SH-SY5Y (cell line): Measurements from ENCODE around the gene NFAM1.

Source experiments
- GATA2 ChIP-seq: IDR thresholded peaks from 2 replicates; pipeline ENCODE4 v1.6.1; 2011; ENCODE audit warnings: mild to moderate bottlenecking, low read depth, low read length
- GATA3 ChIP-seq: IDR thresholded peaks from 2 replicates; pipeline ENCODE4 v1.6.1; 2011; ENCODE audit warnings: low read depth, mild to moderate bottlenecking, low read length, moderate library complexity

The NFAM1 gene

DNA sequence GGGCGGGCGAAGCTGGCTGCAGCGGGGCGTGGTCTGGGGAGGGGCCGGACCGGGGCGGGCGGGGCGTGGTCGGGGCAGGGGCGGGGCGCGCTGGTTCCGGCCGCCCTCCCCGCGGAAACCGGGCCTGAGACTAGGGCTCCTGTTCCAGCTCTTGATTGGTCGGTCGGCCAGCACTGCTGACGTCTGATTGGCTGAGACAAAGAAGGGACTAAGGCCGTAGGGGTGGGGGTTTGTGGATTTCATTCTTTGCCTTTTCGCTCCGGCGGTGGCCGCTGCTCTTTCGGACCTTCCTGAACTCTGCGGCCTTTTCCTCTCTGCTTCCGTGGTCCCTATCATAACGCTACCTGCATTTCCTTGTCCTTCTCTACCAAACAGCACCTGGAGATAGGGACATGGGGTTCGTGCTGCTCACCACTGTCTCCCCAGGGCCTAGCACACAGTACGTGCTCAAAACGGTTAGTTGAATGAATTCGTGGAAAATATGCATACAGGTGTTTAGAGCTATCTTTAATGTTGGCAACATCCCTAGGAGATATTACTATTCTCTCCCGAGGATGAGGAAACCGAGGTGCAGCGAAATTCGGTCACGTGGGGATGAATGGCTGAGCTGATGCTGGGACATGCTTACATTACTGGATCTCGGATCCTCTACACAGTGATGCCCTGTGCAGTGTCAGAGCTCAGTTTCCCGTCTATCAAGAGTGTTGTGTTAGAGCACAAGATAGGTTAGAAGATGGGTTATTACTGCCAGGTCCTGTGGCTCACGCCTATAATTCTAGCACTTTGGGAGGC is 62.8 kb downstream of the NFAM1 start:
- TF ChIP-seq GATA2 = no peak
- TF ChIP-seq GATA3 = no peak

DNA sequence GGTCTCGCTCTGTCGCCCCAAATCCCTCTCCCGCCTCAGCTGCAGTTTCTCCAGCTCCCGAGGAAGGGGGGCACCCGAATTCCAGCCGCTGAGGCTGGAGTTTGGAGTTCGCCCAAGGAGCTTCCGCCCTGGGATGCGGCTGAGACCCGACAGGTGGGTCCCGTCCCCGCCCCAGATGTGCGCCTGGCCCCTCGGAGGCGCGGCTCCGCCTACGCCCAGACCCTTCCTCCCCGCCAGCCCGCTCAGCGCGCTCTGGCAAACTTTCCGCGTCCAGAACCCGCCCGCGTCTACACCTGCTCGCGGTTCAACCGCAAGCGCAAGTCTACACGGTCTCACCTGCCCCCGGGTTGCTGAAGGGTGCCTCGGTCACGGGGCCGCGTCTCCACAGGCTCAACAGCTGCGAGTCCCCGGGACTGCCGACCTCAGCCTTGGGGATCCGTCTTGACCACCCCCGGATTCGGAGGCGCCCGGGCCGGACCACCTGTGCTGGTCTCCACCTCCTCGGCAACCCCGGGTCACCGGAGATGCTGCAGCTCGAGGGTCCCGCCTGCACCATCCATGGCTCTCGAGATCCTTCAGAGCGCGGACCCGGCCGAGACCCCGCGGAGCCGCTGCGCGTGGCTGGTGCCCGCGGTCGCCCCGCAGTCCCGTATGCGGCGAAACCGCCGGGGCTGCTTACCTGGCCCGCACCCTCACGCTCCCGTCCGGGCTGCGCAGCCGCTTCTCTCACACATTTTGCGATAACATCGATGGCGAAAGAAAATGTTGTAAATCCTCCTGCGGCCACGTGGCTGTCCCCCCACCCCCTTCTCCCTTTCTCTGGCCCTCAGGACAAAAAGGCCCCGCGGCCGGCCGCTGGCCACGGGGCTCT is 63.6 kb downstream of the NFAM1 start:
- TF ChIP-seq GATA3 (no peak), GATA2 (peak; percentile 64)

DNA sequence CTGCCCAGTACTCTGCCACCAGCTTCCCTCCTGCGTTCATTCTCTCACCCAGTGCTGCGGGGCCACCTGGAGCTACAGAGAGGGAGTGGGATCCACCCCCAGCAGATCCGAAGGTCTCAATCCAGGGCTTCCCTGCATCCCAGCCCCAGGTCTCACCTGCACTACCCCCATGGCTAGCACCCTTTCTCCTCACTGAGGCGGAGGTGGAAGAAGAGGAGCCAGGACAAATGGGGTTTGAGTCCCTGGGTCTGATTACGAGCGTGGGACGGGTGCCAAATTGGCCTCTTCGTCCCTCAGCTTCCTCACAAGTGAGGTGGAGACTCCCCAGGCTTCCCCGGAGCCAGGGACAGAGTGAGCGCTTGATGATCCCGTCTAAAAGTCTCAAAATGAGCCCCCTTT is 64.2 kb downstream of the NFAM1 start:
- TF ChIP-seq GATA3 (no peak), GATA2 (no peak)

DNA sequence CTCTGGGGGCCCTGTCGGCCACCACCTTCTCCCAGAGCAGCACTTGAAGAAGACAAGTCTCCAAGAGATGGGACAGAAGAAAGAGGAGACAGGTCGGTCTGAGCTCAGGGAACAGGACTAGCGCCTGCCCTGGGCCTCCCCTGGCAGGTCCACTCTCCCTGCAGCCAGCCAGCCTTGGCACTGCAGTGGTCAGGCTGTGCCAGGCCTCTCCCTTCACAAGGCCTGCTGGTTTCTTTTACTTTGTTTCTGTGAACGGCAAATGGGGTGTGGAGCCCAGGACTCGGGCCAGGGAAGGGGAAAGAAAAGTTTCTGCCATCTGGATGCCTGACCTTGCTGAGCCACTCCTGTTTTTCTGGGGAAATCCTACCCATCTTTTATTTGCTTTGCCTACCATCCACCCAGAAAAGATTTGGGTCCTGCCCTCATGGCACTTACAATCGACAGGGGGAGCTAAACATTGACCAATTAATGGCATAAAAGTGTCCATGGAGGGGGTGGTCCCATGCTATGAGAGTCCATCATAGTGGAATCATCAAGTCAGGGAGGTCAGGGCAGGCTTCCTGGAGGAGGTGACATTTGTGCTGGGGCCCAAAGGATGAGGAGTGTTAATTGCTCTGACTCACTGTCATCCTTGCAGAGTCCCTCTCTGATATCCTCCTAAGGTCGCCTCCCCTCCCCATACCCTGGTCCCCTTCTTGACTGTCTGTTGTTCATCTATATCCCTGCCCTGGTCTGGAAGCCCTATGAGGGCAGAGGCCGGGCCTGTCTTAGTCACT is 65.2 kb downstream of the NFAM1 start:
- TF ChIP-seq GATA3 (no peak), GATA2 (no peak)

DNA sequence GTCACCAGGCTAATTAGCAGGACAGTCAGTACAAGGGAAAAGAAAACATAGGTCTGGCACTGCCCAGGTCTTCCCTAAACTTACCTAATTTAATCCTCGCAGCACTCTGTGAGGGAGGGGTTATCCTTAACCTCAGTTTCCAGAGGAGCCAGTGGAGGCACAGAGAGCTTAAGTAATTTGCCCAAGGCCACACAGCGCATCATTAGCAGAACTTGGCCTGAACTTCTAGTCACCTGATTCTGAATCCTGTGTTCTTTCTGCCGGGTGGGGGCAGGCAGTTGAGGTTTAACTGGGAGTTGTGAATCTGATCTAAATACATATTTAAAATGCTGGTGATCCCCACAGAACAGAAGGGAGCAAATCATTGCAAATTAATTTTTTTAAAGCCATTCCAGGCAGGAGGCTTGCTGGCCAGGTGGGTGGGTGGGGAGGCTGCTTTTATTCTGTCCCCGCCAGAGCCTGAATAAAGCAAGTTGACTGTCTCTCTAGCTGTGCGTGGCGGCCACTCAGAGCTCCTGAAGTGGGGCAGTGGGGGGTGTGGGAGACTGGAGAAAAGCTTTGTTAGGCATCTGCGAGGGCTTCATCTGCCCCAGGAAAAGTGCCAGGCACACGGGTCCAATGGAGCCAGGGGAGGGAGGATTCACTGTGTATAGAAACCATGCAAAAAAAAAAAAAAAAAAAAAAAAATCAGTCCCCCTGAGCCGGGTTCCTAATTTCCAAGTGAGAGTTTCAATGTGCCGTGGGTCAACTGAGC is 66.1 kb downstream of the NFAM1 start:
- no peak for TF ChIP-seq GATA3
- no peak for TF ChIP-seq GATA2

DNA sequence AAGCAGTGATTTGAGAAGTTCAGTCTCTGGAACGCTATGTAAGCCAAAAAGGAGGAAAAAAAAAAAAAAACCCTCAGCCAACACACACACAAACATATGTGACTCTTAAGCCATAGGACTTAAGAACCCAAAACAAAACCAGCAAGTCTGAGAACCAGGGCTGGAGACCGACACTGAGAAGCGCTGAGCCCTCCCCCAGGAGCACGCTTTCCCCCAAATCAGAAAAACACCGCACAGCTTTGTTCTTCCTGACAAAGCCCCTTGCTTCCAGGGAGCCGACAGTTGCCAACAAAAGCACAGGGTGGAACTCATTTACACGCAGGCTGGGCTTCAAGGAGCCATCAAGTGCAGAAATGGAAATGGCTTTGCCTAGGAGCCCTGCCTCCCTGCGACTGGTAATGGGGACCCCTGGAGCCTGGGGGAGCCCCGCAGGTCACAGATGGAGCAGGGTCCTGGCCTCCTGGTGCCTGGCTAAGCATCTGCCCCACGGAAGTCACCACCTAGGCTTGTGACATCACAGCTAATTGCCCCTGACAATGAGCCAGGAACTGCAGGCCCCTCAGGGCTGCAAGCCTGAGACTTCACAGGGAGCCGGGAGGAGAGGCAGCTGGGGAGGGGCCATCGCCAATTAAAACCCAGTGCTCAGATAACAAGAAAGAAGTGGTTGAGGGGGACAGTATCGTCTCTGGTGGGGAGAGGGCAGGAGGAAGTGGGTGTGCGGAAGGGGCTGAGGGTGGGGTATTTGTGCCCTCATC is 66.9 kb downstream of the NFAM1 start:
- no peak for TF ChIP-seq GATA2
- no peak for TF ChIP-seq GATA3

DNA sequence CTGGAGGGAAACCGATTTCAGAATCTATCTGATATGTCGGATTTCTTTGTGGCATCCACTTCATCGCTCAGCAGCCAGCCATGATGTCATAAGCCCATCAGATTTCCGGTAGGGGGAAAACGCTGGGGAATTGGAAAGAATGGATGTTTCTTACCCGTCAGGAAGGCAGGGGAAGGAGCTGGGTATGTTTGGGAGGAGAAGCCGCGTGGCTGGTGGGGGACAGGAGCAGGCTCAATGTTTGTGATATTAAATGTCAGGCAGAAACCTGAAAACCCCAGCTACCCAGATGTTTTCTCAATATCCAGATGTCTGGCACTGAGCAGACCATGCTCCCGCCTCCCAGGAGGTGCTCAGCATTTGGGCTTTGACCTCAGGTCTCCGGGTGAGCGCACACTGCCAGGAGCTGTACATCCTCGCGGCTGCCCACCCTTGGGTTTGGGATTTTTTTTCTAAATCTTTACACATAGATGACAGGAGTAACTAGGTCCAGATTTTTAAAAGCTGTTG is 67.5 kb downstream of the NFAM1 start:
- no peak for TF ChIP-seq GATA2

DNA sequence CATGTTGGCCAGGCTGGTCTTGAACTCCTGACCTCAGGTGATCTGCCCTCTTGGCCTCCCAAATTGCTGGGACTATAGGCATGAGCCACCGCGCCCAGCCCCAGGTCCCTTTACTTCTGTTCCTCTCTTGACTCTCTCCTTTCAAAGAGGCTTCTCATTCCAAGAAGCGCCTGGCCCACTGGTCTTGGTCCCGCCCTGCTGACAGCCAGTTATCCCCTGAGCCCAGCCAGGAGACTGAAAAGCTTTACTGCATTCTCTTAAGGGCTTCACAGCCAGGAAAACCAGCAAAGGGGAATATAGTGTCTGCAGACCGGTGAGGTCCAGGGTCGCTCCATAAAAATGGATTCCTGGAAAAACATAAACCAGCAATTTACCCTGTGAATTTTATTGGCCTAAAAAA is 68.3 kb downstream of the NFAM1 start:
- TF ChIP-seq GATA3 (no peak), GATA2 (no peak)

DNA sequence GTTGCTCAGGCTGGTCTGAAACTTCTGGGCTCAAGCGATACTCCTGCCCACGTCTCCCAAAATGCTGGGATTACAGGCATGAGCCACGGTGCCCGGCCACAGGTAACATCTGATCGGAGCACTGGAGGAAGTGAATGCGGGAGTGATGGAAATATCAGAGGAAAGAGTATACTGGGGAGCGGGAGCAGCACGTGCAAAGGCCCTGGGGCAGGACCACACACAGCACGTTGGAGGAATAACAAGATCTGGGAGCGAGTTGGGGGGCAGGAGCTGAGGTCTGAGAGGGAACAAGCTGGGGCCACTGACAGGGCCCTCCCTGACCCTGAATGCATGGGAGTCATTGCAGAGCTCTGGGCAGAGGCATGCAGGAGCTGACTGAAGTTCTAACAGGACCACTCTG is 70.7 kb downstream of the NFAM1 start:
- TF ChIP-seq GATA2 (no peak), GATA3 (no peak)

DNA sequence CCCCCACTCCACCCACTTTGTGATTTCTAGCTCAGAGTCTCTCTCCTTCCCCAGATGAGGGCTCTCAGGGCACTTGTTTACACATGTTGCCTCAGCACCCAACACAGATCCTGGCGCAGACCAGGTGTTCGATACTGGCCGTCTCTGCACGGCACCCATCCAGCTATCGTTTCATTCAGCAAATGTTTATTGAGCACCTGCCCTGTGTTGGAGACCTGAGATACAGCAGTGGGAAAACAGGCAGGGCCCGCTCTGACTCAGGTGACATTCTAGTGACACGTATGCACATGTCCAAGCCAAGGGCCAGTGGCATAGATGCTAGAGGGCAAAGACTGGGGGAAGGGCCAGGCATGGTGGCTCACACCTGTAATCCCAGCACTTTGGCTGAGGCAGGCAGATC is 71.9 kb downstream of the NFAM1 start:
- TF ChIP-seq GATA2 (no peak), GATA3 (no peak)

DNA sequence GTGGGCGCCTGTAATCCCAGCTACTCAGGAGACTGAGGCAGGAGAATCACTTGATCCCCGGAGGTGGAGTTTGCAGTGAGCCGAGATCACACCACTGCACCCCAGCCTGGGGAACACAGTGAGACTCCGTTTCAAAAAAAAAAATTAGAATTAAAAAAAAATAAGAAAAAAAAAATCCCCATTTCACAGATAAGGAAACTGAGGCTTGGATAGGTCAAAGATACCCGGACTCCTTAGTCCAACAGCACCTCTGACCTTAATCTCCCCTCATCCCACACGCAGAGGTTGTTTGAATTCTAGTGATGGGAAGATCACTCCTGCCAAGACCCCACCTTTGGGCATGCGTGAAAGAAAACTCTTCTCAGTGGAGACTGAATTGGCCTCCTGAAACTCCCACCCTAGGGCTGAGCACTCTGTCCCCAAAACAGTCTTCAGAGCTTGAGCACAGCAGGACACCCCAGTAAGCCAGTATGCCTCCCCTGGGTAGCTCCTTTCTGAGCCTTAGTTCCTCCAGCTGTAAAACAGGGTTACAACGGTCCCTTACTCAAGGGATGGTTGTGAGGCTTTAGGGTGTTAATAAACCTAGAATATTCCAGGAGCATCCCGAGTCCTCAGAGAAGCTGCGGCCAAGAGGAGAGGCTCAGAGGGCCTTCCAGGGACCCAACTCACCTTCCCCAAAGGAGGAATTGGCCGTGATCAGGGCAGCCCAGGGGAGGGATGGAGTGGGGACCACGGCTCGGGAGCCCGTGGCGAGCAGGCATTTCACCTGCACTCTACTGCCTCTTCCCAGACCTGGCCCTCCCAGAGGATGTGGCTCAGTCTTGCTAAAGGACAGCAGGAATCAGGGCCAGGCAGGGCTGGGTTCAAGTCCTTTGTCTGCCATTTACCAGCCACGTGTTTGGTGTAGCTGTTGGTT is 73.3 kb downstream of the NFAM1 start:
- TF ChIP-seq GATA2 (no peak), GATA3 (no peak)
